H1 (cell line): ENCODE data around the gene ZMIZ1.

Source experiments
- EP300 ChIP-seq, 2 experiments: IDR thresholded peaks; 1 replicate in 1 of 2; 2 replicates in 1 of 2; pipeline ENCODE4 v1.6.1; 2011 to 2012; ENCODE audit warnings: low read depth in 2 of 2, low read length in 2 of 2, mild to moderate bottlenecking in 2 of 2, borderline replicate concordance in 1 of 2, inconsistent platforms in 1 of 2, moderate library complexity in 1 of 2
- HDAC6 ChIP-seq: IDR thresholded peaks from one replicate; pipeline ENCODE4 v1.7.1; 2012; ENCODE audit warnings: low read depth, mild to moderate bottlenecking, inconsistent platforms, low read length, moderate library complexity
- KDM1A ChIP-seq: fragments of 200-600, 300-600 bp; sonication (generic); IDR thresholded peaks from 2 replicates; pipeline ENCODE4 v1.7.1; 2016; ENCODE audit warnings: mild to moderate bottlenecking, low read length, borderline replicate concordance
- POLR2A ChIP-seq, 2 experiments: IDR thresholded peaks; 1 replicate in 1 of 2; 2 replicates in 1 of 2; pipeline ENCODE4 v1.6.1; 2011; ENCODE audit warnings: low read depth in 2 of 2, low read length in 2 of 2, mild to moderate bottlenecking in 2 of 2; ENCODE audit errors: control extremely low read depth in 1 of 2
- POLR2AphosphoS5 ChIP-seq: IDR thresholded peaks from 2 replicates; pipeline ENCODE4 v1.6.1; 2011; ENCODE audit warnings: low read depth, low read length
- RBBP5 ChIP-seq: IDR thresholded peaks from 2 replicates; pipeline ENCODE4 v1.7.1; 2012; ENCODE audit warnings: low read depth, mild to moderate bottlenecking, inconsistent platforms, low read length, moderate library complexity, borderline replicate concordance
- SIX5 ChIP-seq: IDR thresholded peaks from 2 replicates; pipeline ENCODE4 v1.6.1; 2011; ENCODE audit warnings: mild to moderate bottlenecking, low read depth, low read length

GRCh38 chr10:79320820-79321493 is 252.2 kb downstream of the ZMIZ1 start:
- TF ChIP-seq POLR2AphosphoS5 (no peak), POLR2A (IDR thresholded peaks at IDR 0.05; ENCODE audit: control extremely low read depth in 1 of 2, low read depth in 2 of 2, low read length in 2 of 2) (no peak), EP300 (IDR thresholded peaks at IDR 0.05; ENCODE audit: borderline replicate concordance in 1 of 2, low read depth in 2 of 2, low read length in 2 of 2) (no peak), KDM1A (no peak), RBBP5 (no peak), SIX5 (no peak), HDAC6 (no peak)
